VCaP (cell line): Measurements from ENCODE around the gene SLC26A8.

Experiments used
- H3K27ac ChIP-seq: fragments of 450-650 bp; 2 replicates; pipeline ENCODE4 v1.5.1; 2017
- TF ChIP-seq, protein P1 (sequence below): fragments of 450-650 bp; conservative IDR thresholded peaks from 2 replicates; pipeline ENCODE4 v1.5.1; 2017; ENCODE audit warnings: mild to moderate bottlenecking, moderate library complexity

Gene SLC26A8

DNA sequence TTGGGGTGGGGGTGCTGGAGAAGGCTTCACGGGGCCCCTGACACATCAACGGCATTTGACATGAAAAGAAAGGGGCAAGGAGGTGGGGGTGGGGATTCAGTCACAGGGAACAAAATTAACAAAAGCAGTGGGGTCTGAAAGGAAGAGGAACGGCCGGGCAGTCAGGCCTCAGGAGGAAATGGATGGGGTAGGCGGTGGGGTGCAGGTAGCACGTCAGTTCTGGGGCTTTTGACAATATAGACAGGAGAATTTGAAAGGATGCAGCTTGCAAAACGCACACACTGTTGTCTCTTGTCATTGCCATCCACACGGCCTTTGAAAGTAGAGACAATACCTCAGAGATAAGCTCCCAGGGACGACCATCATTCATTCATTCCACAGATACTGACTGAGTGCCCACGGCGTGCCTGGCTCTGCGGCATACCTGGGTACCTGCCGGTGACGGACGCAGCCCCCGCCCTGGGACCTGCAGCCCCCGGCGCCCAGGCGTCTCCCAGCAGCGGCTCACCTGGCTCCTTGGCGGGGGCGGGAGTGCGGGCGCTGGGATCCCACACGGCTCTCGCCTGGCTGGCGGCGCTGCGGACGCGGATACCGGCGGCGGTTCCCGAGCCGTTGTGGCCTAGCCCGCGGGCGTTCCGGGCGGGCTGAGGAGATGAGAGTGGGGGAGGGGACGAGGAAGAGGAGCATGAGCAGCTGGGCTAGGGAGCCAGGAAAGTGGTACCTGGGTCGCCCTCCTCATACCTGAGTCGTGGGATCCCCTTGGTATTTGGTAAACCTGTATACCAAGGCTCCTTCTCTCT is at the start of gene SLC26A8:
SLC26A8 (minus strand) TSS at position 646 of the 800 bp plus-strand sequence. CDS start 4,934 bp downstream, outside the sequence.
- no peak within 1 kb of the TSS for H3K27ac ChIP-seq

DNA sequence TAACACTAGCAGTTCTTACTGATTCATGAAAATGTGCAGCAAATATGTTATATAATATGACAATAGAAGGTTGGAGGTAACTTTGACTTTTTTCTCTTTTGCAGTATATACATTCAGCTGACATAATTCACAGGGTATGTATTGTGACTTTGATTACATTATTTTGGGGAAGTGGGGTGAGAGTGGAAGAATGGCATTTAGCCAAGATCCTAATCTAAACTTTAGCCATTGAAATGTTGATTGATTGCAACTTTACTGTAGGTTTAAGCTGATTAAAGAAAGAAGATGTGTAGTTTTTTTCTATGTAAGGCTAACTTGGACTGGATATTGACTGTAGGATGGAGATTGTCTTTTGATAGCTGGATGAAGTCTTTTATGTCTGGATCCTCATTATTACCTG is 49.1 kb upstream of the SLC26A8 start:
- TF ChIP-seq, protein P1, sequence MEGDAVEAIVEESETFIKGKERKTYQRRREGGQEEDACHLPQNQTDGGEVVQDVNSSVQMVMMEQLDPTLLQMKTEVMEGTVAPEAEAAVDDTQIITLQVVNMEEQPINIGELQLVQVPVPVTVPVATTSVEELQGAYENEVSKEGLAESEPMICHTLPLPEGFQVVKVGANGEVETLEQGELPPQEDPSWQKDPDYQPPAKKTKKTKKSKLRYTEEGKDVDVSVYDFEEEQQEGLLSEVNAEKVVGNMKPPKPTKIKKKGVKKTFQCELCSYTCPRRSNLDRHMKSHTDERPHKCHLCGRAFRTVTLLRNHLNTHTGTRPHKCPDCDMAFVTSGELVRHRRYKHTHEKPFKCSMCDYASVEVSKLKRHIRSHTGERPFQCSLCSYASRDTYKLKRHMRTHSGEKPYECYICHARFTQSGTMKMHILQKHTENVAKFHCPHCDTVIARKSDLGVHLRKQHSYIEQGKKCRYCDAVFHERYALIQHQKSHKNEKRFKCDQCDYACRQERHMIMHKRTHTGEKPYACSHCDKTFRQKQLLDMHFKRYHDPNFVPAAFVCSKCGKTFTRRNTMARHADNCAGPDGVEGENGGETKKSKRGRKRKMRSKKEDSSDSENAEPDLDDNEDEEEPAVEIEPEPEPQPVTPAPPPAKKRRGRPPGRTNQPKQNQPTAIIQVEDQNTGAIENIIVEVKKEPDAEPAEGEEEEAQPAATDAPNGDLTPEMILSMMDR: no peak
- H3K27ac ChIP-seq: no peak overlapping the region

More for the DNA sequence above, at the start of gene SLC26A8:
- TF ChIP-seq, protein P1: no peak

DNA sequence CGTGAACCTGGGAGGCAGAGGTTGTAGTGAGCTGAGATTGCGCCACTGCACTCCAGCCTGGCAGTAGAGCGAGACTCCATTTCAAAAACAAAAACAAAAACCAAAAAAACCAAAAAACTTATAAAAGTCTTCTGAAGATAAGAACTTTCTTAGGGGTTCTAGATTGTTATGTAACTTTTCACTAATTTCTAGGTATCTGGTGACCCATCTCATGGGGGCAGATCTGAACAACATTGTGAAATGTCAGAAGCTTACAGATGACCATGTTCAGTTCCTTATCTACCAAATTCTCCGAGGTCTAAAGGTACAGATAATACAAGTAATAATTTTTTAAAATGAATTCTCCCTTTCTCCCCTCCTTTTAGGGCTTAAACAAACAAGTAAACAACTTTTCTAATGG is 48.2 kb upstream of the SLC26A8 start:
- TF ChIP-seq, protein P1: no peak
- no peak overlapping the region for H3K27ac ChIP-seq

- no peak overlapping the region for H3K27ac ChIP-seq
- TF ChIP-seq, protein P1: no peak
Measured at GRCh38 chr6:36071714-36072113, 47.3 kb upstream of the SLC26A8 start.

DNA sequence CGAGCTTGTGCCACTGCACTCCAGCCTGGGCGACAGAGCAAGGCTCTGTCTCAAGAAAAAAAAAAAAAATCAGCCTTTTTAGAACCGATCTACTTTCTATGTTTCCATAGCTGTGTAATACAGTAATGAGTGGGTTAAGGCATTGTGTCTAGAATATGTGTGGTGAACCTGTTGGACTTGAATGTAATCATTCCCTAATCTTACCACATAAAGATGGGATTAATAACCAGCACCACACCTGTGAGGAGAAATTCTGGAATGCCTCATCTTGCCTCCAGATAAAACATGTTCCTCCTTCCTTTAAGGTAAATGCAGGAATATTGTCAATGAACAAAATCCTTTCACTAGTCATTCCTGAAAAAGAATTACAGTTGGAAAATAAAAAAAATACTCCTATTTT is 46.8 kb upstream of the SLC26A8 start:
- TF ChIP-seq, protein P1: no peak
- no peak overlapping the region for H3K27ac ChIP-seq

- no peak overlapping the region for H3K27ac ChIP-seq
- TF ChIP-seq, protein P1: no peak
Measured at GRCh38 chr6:36070252-36070651, 45.8 kb upstream of the SLC26A8 start.

DNA sequence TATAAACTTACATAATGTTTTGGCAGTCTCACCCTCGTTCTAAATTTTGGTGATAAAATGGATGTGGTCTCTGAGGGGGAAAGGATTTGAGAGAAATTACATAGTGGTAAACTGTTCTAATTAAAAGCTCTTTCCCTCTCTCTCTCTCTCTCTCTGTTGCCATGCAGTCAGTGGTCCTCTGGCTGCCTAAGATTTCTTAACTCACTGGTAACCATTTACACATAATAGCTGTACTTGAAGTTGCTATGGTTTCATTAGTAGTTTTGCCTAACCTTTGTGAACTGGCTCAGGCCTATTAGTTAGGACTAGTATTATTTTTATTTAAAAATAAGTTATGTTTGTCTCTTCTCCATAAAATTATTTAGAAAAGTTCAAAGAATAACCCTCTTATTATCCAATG is 45.1 kb upstream of the SLC26A8 start:
- TF ChIP-seq, protein P1: no peak
- H3K27ac ChIP-seq: no peak overlapping the region
